GM23338 (cell line): ENCODE data around the gene SOX13.

Experiments
- CREB1 ChIP-seq: fragments of 250-450 bp; sonication (Bioruptor Pico); IDR thresholded peaks from 2 replicates; pipeline ENCODE4 v1.5.0; 2020; ENCODE audit warnings: low read depth, mild to moderate bottlenecking, moderate library complexity
- EZH2 ChIP-seq: fragments of 200-600 bp; sonication (generic); IDR thresholded peaks from one replicate; pipeline ENCODE4 v1.8.0; 2017; ENCODE audit warnings: antibody characterized with exemption, mild to moderate bottlenecking, low read depth; ENCODE audit not compliant: unreplicated experiment
- JUNB ChIP-seq: IDR thresholded peaks from one replicate; pipeline ENCODE4 v1.6.1; 2016; ENCODE audit warnings: antibody characterized with exemption; ENCODE audit not compliant: unreplicated experiment
- POLR2AphosphoS5 ChIP-seq: IDR thresholded peaks from 2 replicates; pipeline ENCODE4 v1.6.1; 2016; ENCODE audit warnings: antibody characterized with exemption, low read depth
- TF ChIP-seq, protein P1 (sequence below), 2 experiments: fragments of 200-600 bp in 1 of 2; sonication (generic) in 1 of 2; conservative IDR thresholded peaks; 2 replicates each; pipeline versions ENCODE4 v1.5.1 to v1.6.1; 2016 to 2017; ENCODE audit warnings: antibody characterized with exemption in 2 of 2, low read depth in 2 of 2, mild to moderate bottlenecking in 2 of 2, moderate library complexity in 1 of 2
- TF ChIP-seq, protein P2 (sequence below): IDR thresholded peaks from one replicate; pipeline ENCODE4 v1.6.1; 2018; ENCODE audit warnings: antibody characterized with exemption; ENCODE audit not compliant: unreplicated experiment
- TF ChIP-seq, protein P3 (sequence below): IDR thresholded peaks from 2 replicates; pipeline ENCODE4 v1.6.1; 2016; ENCODE audit warnings: antibody characterized with exemption

DNA sequence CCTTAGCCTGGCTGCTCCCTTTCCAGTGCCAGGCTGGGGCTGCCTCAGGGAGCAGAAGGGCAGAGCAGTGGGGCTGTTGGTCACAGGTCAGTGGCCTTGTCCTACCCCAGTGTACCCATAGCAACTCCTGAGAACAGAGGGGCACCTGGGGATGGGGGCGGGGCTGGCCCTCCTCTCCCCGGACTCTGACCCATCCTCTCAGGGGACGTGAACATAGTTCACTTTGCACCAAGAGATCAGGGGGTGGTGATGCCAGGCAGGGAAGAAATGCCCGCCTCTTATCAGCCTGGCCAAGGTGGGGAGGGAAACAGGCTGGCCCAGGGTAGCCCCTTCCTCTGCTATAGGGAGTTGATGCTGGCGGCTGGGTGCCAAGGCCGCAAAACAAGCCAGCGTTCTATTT, 74.0 kb downstream of the SOX13 start:
- TF ChIP-seq, protein P1, sequence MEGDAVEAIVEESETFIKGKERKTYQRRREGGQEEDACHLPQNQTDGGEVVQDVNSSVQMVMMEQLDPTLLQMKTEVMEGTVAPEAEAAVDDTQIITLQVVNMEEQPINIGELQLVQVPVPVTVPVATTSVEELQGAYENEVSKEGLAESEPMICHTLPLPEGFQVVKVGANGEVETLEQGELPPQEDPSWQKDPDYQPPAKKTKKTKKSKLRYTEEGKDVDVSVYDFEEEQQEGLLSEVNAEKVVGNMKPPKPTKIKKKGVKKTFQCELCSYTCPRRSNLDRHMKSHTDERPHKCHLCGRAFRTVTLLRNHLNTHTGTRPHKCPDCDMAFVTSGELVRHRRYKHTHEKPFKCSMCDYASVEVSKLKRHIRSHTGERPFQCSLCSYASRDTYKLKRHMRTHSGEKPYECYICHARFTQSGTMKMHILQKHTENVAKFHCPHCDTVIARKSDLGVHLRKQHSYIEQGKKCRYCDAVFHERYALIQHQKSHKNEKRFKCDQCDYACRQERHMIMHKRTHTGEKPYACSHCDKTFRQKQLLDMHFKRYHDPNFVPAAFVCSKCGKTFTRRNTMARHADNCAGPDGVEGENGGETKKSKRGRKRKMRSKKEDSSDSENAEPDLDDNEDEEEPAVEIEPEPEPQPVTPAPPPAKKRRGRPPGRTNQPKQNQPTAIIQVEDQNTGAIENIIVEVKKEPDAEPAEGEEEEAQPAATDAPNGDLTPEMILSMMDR (conservative IDR thresholded peaks at IDR 0.05; ENCODE audit: low read depth in 2 of 2): no peak
- no peak for TF ChIP-seq POLR2AphosphoS5
- TF ChIP-seq, protein P2, sequence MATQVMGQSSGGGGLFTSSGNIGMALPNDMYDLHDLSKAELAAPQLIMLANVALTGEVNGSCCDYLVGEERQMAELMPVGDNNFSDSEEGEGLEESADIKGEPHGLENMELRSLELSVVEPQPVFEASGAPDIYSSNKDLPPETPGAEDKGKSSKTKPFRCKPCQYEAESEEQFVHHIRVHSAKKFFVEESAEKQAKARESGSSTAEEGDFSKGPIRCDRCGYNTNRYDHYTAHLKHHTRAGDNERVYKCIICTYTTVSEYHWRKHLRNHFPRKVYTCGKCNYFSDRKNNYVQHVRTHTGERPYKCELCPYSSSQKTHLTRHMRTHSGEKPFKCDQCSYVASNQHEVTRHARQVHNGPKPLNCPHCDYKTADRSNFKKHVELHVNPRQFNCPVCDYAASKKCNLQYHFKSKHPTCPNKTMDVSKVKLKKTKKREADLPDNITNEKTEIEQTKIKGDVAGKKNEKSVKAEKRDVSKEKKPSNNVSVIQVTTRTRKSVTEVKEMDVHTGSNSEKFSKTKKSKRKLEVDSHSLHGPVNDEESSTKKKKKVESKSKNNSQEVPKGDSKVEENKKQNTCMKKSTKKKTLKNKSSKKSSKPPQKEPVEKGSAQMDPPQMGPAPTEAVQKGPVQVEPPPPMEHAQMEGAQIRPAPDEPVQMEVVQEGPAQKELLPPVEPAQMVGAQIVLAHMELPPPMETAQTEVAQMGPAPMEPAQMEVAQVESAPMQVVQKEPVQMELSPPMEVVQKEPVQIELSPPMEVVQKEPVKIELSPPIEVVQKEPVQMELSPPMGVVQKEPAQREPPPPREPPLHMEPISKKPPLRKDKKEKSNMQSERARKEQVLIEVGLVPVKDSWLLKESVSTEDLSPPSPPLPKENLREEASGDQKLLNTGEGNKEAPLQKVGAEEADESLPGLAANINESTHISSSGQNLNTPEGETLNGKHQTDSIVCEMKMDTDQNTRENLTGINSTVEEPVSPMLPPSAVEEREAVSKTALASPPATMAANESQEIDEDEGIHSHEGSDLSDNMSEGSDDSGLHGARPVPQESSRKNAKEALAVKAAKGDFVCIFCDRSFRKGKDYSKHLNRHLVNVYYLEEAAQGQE: no peak
- TF ChIP-seq EZH2: no peak
- TF ChIP-seq JUNB: no peak
- no peak for TF ChIP-seq CREB1
- TF ChIP-seq, protein P3, sequence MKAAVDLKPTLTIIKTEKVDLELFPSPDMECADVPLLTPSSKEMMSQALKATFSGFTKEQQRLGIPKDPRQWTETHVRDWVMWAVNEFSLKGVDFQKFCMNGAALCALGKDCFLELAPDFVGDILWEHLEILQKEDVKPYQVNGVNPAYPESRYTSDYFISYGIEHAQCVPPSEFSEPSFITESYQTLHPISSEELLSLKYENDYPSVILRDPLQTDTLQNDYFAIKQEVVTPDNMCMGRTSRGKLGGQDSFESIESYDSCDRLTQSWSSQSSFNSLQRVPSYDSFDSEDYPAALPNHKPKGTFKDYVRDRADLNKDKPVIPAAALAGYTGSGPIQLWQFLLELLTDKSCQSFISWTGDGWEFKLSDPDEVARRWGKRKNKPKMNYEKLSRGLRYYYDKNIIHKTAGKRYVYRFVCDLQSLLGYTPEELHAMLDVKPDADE: no peak
